Measurements from ENCODE around the gene FLYWCH2. TPM values are rescaled to one million over a fixed set of nuclear protein-coding genes. Genes with fewer than 3 reads are reported as not detected.

Gene FLYWCH2
- polyA plus RNA-seq, 1 experiment: 22.4 TPM

DNA sequence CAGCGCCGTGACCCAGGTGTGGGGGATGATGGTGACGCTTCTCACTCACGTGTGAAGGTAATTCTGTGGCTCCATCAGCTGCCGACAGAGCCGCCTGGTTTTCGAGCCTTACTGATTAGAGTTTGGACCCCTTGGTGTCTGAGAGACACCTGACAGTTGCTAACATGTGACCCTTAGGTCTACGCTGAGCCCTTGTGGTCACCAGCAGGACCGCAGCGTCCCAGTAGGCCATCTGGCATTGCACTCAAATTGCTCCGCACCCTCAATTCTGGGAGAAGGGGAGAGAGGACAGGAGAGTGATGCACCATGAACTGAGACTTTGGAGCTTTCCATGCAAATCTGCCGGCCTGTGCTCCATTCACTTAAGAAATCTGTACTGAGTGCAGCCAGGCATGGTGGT lies 31.2 kb downstream of the FLYWCH2 start:
- Histone ChIP-seq H3K27ac (ENCODE audit: low read depth, low read length) (no peak overlapping the region), H3K27me3 (ENCODE audit: control insufficient read depth, insufficient read depth, low read length) (no peaks in the 10 kb centered on the region), H3K9me3 (ENCODE audit: control insufficient read depth, insufficient read depth, low read length) (no peaks in the 10 kb centered on the region), H3K4me3 (ENCODE audit: low read depth, low read length) (no peak overlapping the region)
- ChIA-PET POLR2A (no interaction called here), CTCF (interaction anchor here (1.0 to 3.2 kb wide), 4 partner anchors 9 to 76 kb away, joined by 3 to 12 read pairs (median 6); no protein-coding TSS in a partner anchor)
- no peak for DNase-seq (ENCODE audit: low read depth, low spot score)
- TF ChIP-seq, protein P1, sequence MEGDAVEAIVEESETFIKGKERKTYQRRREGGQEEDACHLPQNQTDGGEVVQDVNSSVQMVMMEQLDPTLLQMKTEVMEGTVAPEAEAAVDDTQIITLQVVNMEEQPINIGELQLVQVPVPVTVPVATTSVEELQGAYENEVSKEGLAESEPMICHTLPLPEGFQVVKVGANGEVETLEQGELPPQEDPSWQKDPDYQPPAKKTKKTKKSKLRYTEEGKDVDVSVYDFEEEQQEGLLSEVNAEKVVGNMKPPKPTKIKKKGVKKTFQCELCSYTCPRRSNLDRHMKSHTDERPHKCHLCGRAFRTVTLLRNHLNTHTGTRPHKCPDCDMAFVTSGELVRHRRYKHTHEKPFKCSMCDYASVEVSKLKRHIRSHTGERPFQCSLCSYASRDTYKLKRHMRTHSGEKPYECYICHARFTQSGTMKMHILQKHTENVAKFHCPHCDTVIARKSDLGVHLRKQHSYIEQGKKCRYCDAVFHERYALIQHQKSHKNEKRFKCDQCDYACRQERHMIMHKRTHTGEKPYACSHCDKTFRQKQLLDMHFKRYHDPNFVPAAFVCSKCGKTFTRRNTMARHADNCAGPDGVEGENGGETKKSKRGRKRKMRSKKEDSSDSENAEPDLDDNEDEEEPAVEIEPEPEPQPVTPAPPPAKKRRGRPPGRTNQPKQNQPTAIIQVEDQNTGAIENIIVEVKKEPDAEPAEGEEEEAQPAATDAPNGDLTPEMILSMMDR (IDR thresholded peaks at IDR 0.05; ENCODE audit: low read depth, low read length): no peak

DNA sequence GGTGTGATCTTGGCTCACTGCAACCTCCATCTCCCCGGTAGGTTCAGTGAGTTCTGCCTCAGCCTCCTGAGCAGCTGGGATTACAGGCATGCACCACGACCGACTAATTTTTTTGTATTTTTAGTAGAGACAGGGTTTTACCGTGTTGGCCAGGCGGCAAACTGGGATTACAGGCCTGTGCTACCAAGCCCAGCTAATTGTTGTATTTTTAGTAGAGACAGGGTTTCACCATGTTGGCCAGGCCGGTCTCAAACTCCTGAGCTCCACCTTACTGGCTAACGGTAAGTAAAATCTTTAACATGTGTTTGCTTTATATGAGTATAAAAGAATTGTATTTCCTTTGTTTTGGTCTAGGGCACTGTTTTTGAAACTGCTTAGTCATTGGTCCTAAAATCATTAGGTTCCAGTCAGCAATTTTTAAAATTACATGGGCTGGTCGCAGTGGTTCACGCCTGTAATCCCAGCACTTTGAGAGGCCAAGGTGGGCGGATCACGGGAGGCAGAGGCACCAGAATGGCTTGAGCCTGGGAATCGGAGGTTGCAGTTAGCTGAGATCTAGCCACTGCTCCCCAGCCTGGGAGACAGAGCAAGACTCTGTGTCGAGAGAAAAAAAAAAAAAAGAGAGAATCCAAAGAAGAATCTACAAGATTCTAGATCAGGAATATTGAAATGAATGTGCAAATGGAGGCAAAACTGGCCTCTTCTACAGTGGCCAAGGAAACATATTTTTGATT lies 32.3 kb downstream of the FLYWCH2 start:
- no peak overlapping the region for H3K4me3 ChIP-seq (ENCODE audit: low read depth, low read length)
- TF ChIP-seq, protein P1 (IDR thresholded peaks at IDR 0.05; ENCODE audit: low read depth, low read length): no peak
- no peak for DNase-seq (ENCODE audit: low read depth, low spot score)
- no peaks in the 10 kb centered on the region for H3K9me3 ChIP-seq (ENCODE audit: control insufficient read depth, insufficient read depth, low read length)
- H3K27ac ChIP-seq (ENCODE audit: low read depth, low read length): peak overlapping the region; percentile 71
- CTCF ChIA-PET: interaction anchor here (1.0 to 3.2 kb wide), 4 partner anchors 9 to 77 kb away, joined by 3 to 12 read pairs (median 6); no protein-coding TSS in a partner anchor
- POLR2A ChIA-PET: no interaction called here
- H3K27me3 ChIP-seq (ENCODE audit: control insufficient read depth, insufficient read depth, low read length): no peaks in the 10 kb centered on the region

GRCh38 chr16:2919511-2920255 lies 36.7 kb downstream of the FLYWCH2 start:
- Histone ChIP-seq H3K27me3 (ENCODE audit: control insufficient read depth, insufficient read depth, low read length) (no peaks in the 10 kb centered on the region), H3K9me3 (ENCODE audit: control insufficient read depth, insufficient read depth, low read length) (no peaks in the 10 kb centered on the region), H3K27ac (ENCODE audit: low read depth, low read length) (no peak overlapping the region), H3K4me3 (ENCODE audit: low read depth, low read length) (no peak overlapping the region)
- POLR2A ChIA-PET: no interaction called here
- CTCF ChIA-PET: interaction anchor here (0.5 to 2.3 kb wide), 18 partner anchors 7 to 550 kb away, joined by 3 to 14 read pairs (median 4); partner anchors contain the start of genes FLYWCH2 and KCTD5
- peak; percentile 34 for DNase-seq (ENCODE audit: low read depth, low spot score)
- TF ChIP-seq, protein P1 (IDR thresholded peaks at IDR 0.05; ENCODE audit: low read depth, low read length): peak; percentile 87

- H3K4me3 ChIP-seq (ENCODE audit: low read depth, low read length): no peak overlapping the region
- ChIA-PET CTCF (interaction anchor here (0.8 kb wide), 1 partner anchor 16 kb away, joined by 3 read pairs; no protein-coding TSS in a partner anchor), POLR2A (interaction anchor here (0.7 kb wide), 1 partner anchor 108 kb away, joined by 4 read pairs; no protein-coding TSS in a partner anchor)
- DNase-seq (ENCODE audit: low read depth, low spot score): no peak
- TF ChIP-seq, protein P1 (IDR thresholded peaks at IDR 0.05; ENCODE audit: low read depth, low read length): no peak
- no peak overlapping the region for H3K27ac ChIP-seq (ENCODE audit: low read depth, low read length)
- peaks cover 3% of the 10 kb centered on the region; the same call in 1 of the 2 replicates for H3K9me3 ChIP-seq (ENCODE audit: control insufficient read depth, insufficient read depth, low read length)
- H3K27me3 ChIP-seq (ENCODE audit: control insufficient read depth, insufficient read depth, low read length): no peaks in the 10 kb centered on the region
Observed at GRCh38 chr16:2923481-2923880, 40.5 kb downstream of the FLYWCH2 start.
